Uterus (tissue), 4 donors: Measurements from ENCODE around the gene H2AZ2. TPM values are rescaled to one million over a fixed set of nuclear protein-coding genes. Genes with fewer than 3 reads are reported as not detected.
"Not testable (repeated sequence)": the region's sequence is repeated elsewhere in the genome, so short reads cannot be mapped to it uniquely, and the experiment has no call there.

Source experiments
- DNase-seq, 2 donors: peaks; one replicate each; pipeline ENCODE4 v3.0.0-alpha.2; 2019 to 2020
- H3K27ac ChIP-seq, 2 donors: fragments of 200-600 bp; sonication (generic); 1 replicate in 1 of 2; 2 replicates in 1 of 2; pipeline ENCODE4 v1.5.1; 2016 to 2018
- H3K27me3 ChIP-seq, 2 donors: fragments of 200-600 bp; sonication (generic); one replicate each; pipeline ENCODE4 v1.5.1; 2018 to 2019; ENCODE audit warnings: control low read depth in 1 of 2
- H3K36me3 ChIP-seq, 2 donors: fragments of 200-600 bp; sonication (generic); one replicate each; pipeline ENCODE4 v1.5.1; 2019; ENCODE audit warnings: control low read depth in 1 of 2
- H3K4me1 ChIP-seq, 2 donors: fragments of 200-600 bp; sonication (generic); one replicate each; pipeline ENCODE4 v1.5.1; 2018 to 2019; ENCODE audit warnings: control low read depth in 1 of 2
- H3K4me3 ChIP-seq, 2 donors: fragments of 200-600 bp; sonication (generic); 1 replicate in 1 of 2; 2 replicates in 1 of 2; pipeline ENCODE4 v1.5.1; 2018 to 2019; ENCODE audit warnings: mild to moderate bottlenecking in 1 of 2
- H3K9me3 ChIP-seq, 2 donors: fragments of 200-600 bp; sonication (generic); one replicate each; pipeline ENCODE4 v1.5.1; 2019; ENCODE audit warnings: control low read depth in 1 of 2
- POLR2A ChIP-seq, 2 donors: fragments of 450-650 bp; IDR thresholded peaks; one replicate each; pipeline ENCODE4 v1.6.1; 2016; ENCODE audit warnings: antibody characterized with exemption in 2 of 2, mild to moderate bottlenecking in 1 of 2, moderate library complexity in 1 of 2
- intact Hi-C: fragments of 100-400 bp; cut with DNase I; formaldehyde crosslinking; loops from one replicate; pipeline ENCODE4 v1.15.1; 2023; ENCODE audit warnings: low total_unique reads
- total RNA-seq, 4 donors: library from RNA; depleted of rRNA in 3 of 4; stranded (reverse); fragments of >200 nt in 3 of 4; gene quantifications; one replicate each; pipeline versions ENCODE4 v1.1.0 to v1.2.4, GENCODE V29; 2014 to 2023
- TF ChIP-seq, protein P1 (sequence below), 4 experiments: fragments of 200-600 bp in 2 of 4; fragments of 450-650 bp in 2 of 4; sonication (generic) in 2 of 4; IDR thresholded peaks; one replicate each; pipeline ENCODE4 v1.5.1; 2016 to 2019; ENCODE audit warnings: antibody characterized with exemption in 4 of 4, mild to moderate bottlenecking in 2 of 4, moderate library complexity in 1 of 4
- donor health status: DM: yes; HTN: yes; CAD: no.

The H2AZ2 gene
- total RNA-seq, 4 donors from 2014 or later: 77.9 to 270 (median 212) TPM

DNA sequence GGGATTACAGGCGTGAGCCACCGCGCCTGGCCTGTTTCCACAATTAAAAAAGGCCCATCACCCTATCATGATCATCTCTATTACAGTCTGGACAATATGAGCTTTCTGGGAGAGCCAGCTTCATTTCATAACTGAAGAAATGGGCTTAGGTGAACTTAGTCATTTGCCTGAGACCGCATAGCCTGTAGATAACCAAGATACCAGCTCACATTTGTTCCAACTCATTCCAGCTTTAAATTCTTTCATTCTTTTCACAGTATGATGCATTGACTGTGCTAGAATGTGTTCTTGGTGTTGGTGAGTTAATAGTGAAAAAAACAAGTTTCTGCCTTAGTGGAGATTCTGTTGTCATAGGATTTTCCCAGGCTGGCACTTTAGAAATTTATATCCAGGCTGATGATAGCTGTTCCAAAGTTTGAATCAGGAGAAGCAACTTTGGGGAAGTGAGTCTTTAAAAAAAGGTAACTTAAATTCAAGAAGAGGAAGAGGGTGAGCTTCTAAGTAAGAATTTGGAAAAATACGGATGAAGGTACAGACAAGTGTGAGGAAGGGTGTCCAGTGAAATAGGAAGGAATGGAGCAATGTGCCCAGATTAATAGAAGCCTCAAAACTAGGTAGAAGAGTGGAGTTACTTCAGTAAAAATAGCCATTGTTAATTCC, 2.1 kb upstream of the H2AZ2 start:
- Histone ChIP-seq H3K36me3 (no peaks in the 10 kb centered on the region), H3K27me3 (no peaks in the 10 kb centered on the region), H3K27ac (no peak overlapping the region), H3K4me1 (peaks cover 0 to 6% of the 10 kb centered on the region in 2 donors), H3K9me3 (no peaks in the 10 kb centered on the region), H3K4me3 (no peak overlapping the region)
- TF ChIP-seq, protein P1, sequence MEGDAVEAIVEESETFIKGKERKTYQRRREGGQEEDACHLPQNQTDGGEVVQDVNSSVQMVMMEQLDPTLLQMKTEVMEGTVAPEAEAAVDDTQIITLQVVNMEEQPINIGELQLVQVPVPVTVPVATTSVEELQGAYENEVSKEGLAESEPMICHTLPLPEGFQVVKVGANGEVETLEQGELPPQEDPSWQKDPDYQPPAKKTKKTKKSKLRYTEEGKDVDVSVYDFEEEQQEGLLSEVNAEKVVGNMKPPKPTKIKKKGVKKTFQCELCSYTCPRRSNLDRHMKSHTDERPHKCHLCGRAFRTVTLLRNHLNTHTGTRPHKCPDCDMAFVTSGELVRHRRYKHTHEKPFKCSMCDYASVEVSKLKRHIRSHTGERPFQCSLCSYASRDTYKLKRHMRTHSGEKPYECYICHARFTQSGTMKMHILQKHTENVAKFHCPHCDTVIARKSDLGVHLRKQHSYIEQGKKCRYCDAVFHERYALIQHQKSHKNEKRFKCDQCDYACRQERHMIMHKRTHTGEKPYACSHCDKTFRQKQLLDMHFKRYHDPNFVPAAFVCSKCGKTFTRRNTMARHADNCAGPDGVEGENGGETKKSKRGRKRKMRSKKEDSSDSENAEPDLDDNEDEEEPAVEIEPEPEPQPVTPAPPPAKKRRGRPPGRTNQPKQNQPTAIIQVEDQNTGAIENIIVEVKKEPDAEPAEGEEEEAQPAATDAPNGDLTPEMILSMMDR (IDR thresholded peaks at IDR 0.05): no peak
- no peak for TF ChIP-seq POLR2A (IDR thresholded peaks at IDR 0.05)
- no peak for DNase-seq
- intact Hi-C loops: no loop called here

DNA sequence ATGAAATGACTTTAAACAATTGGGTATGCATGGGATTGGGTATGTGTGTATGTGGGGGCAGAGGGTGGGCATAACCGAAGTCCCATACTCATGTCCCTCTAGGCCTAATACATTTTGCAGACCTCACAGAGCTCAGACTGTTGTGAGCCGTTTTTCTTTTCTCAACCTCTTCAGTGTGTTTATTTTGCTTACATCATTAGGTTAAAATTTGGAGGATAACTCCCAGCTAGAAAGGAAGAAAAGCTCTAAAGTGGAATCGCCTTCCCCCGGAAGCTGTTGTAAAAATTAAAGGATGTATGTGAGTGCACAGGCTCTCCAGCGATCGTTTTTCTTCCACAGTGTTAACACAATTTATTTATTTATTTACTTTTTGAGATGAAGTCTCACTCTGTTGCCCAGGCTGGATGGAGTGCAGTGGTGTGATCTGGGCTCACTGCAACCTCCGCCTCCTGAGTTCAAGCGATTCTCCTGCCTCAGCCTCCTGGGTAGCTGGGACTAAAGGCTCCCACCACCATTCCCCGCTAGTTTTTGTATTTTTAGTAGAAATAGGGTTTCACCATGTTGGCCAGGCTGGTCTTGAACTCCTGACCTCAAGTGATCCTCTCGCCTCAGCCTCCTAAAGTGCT, 1.5 kb upstream of the H2AZ2 start:
- TF ChIP-seq POLR2A (IDR thresholded peaks at IDR 0.05): no peak
- TF ChIP-seq, protein P1 (IDR thresholded peaks at IDR 0.05): no peak
- DNase-seq: no peak
- no peak overlapping the region for H3K27ac ChIP-seq
- no peaks in the 10 kb centered on the region for H3K27me3 ChIP-seq
- peaks cover 0 to 6% of the 10 kb centered on the region in 2 donors for H3K4me1 ChIP-seq
- intact Hi-C loops: no loop called here
- peak overlapping the region in 1 of 2 donors; percentile 67 for H3K4me3 ChIP-seq
- H3K9me3 ChIP-seq: no peaks in the 10 kb centered on the region
- no peaks in the 10 kb centered on the region for H3K36me3 ChIP-seq

DNA sequence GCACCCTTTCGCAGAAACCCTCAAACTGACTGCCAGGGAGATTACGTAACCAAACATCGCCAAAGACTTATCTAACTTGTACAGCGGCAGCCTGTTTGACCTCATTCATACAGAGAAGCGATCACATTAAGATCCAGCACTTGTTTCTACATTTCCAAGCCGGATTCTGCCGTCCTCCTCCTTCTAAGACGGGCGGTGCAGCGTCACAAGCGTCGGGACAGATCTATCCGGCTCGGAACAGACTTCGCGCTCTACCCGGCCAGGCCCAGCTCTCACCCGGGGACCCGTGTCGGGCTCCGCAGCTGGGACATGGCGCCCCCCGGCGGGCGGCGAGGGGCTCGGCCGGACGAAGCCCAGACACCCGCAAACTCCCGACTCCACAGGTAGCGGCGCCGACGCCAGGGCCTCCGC, 373 bp downstream of the H2AZ2 start:
- intact Hi-C loops: no loop called here
- Histone ChIP-seq H3K4me1 (peaks cover 0 to 6% of the 10 kb centered on the region in 2 donors), H3K36me3 (no peaks in the 10 kb centered on the region), H3K9me3 (no peaks in the 10 kb centered on the region), H3K27me3 (no peaks in the 10 kb centered on the region), H3K27ac (peak overlapping the region; percentile 97 to 99), H3K4me3 (peak overlapping the region; percentile 52 to 83)
- DNase-seq: peak; percentile 82 to 89
- TF ChIP-seq, protein P1 (IDR thresholded peaks at IDR 0.05): peak; percentile 79 to 92 (median 90)
- no peak for TF ChIP-seq POLR2A (IDR thresholded peaks at IDR 0.05)

DNA sequence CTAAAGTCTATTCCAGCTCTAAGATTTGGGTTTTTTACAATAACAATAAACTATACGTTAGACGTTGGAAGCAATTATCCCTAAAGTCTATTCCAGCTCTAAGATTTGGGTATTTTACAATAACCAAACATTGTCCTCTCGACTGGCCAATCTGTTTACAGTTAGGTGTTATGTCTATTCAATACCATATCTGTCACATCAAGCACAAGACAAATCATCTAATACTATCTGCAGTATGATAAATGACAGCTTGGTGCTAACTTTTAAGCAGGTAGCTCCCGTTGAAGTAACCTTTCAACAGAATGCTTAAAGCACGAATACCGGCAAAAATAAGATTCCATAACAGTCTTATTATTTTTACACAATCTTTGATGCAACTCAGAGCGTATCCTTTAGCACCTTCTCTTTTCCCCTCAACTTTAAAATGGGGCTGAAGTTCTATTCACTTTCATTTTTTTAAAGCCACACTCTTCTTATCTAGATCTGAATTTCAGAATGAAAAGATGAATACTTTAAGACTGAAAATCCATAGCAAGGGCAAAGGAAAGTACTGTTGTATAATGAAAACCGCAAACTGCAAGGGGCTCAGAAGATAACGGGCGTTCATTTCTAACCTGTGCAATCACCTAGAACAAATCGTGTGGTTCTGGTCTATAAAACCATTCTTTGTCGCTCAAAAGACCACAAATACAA, 925 bp downstream of the H2AZ2 start:
- TF ChIP-seq POLR2A (IDR thresholded peaks at IDR 0.05): no peak
- TF ChIP-seq, protein P1 (IDR thresholded peaks at IDR 0.05): no peak
- H3K4me3 ChIP-seq: peak overlapping the region; percentile 52 to 83
- peak overlapping the region; percentile 97 to 99 for H3K27ac ChIP-seq
- no peaks in the 10 kb centered on the region for H3K27me3 ChIP-seq
- intact Hi-C loops: no loop called here
- H3K4me1 ChIP-seq: peaks cover 0 to 6% of the 10 kb centered on the region in 2 donors
- no peak for DNase-seq
- no peaks in the 10 kb centered on the region for H3K9me3 ChIP-seq
- no peaks in the 10 kb centered on the region for H3K36me3 ChIP-seq

DNA sequence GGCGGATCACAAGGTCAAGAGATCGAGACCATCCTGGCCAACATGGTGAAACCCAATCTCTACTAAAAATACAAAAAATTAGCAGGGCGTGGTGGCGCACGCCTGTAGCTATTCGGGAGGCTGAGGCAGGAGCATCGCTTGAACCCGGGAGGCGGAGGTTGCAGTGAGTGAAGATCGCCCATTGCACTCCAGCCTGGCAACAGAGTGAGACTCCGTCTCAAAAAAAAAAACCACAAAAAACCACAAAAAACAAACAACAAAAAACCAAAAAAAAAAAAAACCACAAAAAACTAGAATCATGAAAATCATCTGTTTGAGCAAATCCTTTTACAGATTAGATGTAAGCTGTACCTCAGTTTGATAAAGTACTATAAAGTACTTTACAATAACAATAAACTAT, 1.5 kb downstream of the H2AZ2 start:
- peak overlapping the region; percentile 97 to 99 for H3K27ac ChIP-seq
- H3K27me3 ChIP-seq, H3K4me1 ChIP-seq, H3K9me3 ChIP-seq, H3K36me3 ChIP-seq, intact Hi-C loops, DNase-seq: not testable (repeated sequence)
- peak overlapping the region; percentile 52 to 83 for H3K4me3 ChIP-seq
